SK-N-SH treated with all-trans-retinoic acid at 6 μM for 48 hours (cell line): ENCODE measurements around the gene HAPLN1.

Source experiments
- ARNTL ChIP-seq: fragments of 450-650 bp; formaldehyde crosslinking; IDR thresholded peaks from 2 replicates; pipeline ENCODE4 v1.5.0; 2020; ENCODE audit warnings: low read depth, mild to moderate bottlenecking, moderate library complexity, borderline replicate concordance
- CSDC2 ChIP-seq: fragments of 250-450 bp; sonication (Bioruptor Pico); IDR thresholded peaks from 2 replicates; pipeline ENCODE4 v1.5.0; 2020; ENCODE audit warnings: mild to moderate bottlenecking, moderate library complexity
- ESRRG ChIP-seq: fragments of 250-450 bp; sonication (Bioruptor Pico); IDR thresholded peaks from 2 replicates; pipeline ENCODE4 v1.6.1; 2021; ENCODE audit warnings: mild to moderate bottlenecking
- PPARA ChIP-seq: fragments of 250-450 bp; sonication (Bioruptor Pico); IDR thresholded peaks from 2 replicates; pipeline ENCODE4 v1.5.0; 2020; ENCODE audit warnings: mild to moderate bottlenecking, borderline replicate concordance
- TCF4 ChIP-seq: fragments of 250-450 bp; sonication (Bioruptor Pico); IDR thresholded peaks from 2 replicates; pipeline ENCODE4 v1.8.0; 2021; ENCODE audit warnings: mild to moderate bottlenecking, moderate library complexity, borderline replicate concordance
- TOX ChIP-seq: fragments of 250-450 bp; sonication (Bioruptor Pico); IDR thresholded peaks from 2 replicates; pipeline ENCODE4 v1.8.0; 2021; ENCODE audit warnings: mild to moderate bottlenecking, moderate library complexity, borderline replicate concordance
- ZFP3 ChIP-seq: fragments of 250-450 bp; sonication (Bioruptor Pico); IDR thresholded peaks from 2 replicates; pipeline ENCODE4 v1.5.0; 2020; ENCODE audit warnings: mild to moderate bottlenecking, moderate library complexity
- ZFP30 ChIP-seq: fragments of 450-650 bp; formaldehyde crosslinking; IDR thresholded peaks from 2 replicates; pipeline ENCODE4 v1.5.0; 2022; ENCODE audit warnings: mild to moderate bottlenecking, moderate library complexity
- ZNF8 ChIP-seq: fragments of 450-650 bp; formaldehyde crosslinking; IDR thresholded peaks from 2 replicates; pipeline ENCODE4 v1.5.0; 2020; ENCODE audit warnings: mild to moderate bottlenecking, moderate library complexity
- TF ChIP-seq, protein P1 (sequence below): fragments of 250-450 bp; sonication (Bioruptor Pico); IDR thresholded peaks from 2 replicates; pipeline ENCODE4 v1.5.0; 2020; ENCODE audit warnings: mild to moderate bottlenecking, moderate library complexity
- TF ChIP-seq, protein P2 (sequence below): fragments of 250-450 bp; sonication (Bioruptor Pico); IDR thresholded peaks from 2 replicates; pipeline ENCODE4 v1.5.1; 2021; ENCODE audit warnings: mild to moderate bottlenecking, moderate library complexity

DNA sequence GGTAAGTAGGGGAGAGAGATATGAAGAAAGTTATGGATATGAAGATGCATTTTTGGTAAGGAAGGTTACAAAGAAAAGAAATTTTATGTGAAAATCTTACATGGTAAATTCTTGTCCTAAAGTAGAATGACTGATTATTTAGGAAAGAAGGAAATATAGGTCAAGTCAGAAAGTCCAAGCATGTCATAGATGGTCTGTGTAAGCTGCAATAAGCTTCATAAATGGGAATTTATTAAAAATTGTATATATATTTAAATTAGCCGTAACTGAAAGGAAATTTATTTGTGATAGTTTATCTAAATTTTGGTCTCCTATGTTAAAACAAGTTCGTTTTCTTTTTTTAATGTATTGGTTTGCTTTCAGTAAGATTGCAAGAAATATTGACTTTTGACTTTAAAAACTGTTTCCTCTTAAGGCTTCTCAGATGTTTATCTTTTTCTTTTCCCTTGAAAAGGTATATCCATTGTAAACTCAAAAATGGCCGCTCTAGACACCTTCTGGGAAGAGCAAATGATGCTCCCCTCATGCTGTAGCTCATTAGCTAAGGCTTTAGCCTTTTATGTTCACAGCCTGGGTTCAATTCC is 46.8 kb upstream of the HAPLN1 start:
- TF ChIP-seq CSDC2 (CRISPR knock-in tag), result no peak
- no peak for TF ChIP-seq PPARA
- no peak for TF ChIP-seq TOX (CRISPR knock-in tag)
- no peak for TF ChIP-seq TCF4 (CRISPR knock-in tag)
- TF ChIP-seq ZNF8 (CRISPR knock-in tag), result no peak
- TF ChIP-seq ZFP3 (CRISPR knock-in tag), result no peak
- TF ChIP-seq ESRRG, result no peak
- TF ChIP-seq, protein P1, sequence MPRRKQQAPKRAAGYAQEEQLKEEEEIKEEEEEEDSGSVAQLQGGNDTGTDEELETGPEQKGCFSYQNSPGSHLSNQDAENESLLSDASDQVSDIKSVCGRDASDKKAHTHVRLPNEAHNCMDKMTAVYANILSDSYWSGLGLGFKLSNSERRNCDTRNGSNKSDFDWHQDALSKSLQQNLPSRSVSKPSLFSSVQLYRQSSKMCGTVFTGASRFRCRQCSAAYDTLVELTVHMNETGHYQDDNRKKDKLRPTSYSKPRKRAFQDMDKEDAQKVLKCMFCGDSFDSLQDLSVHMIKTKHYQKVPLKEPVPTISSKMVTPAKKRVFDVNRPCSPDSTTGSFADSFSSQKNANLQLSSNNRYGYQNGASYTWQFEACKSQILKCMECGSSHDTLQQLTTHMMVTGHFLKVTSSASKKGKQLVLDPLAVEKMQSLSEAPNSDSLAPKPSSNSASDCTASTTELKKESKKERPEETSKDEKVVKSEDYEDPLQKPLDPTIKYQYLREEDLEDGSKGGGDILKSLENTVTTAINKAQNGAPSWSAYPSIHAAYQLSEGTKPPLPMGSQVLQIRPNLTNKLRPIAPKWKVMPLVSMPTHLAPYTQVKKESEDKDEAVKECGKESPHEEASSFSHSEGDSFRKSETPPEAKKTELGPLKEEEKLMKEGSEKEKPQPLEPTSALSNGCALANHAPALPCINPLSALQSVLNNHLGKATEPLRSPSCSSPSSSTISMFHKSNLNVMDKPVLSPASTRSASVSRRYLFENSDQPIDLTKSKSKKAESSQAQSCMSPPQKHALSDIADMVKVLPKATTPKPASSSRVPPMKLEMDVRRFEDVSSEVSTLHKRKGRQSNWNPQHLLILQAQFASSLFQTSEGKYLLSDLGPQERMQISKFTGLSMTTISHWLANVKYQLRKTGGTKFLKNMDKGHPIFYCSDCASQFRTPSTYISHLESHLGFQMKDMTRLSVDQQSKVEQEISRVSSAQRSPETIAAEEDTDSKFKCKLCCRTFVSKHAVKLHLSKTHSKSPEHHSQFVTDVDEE (CRISPR knock-in tag), result no peak
- TF ChIP-seq ARNTL (CRISPR knock-in tag), result no peak
- TF ChIP-seq, protein P2, sequence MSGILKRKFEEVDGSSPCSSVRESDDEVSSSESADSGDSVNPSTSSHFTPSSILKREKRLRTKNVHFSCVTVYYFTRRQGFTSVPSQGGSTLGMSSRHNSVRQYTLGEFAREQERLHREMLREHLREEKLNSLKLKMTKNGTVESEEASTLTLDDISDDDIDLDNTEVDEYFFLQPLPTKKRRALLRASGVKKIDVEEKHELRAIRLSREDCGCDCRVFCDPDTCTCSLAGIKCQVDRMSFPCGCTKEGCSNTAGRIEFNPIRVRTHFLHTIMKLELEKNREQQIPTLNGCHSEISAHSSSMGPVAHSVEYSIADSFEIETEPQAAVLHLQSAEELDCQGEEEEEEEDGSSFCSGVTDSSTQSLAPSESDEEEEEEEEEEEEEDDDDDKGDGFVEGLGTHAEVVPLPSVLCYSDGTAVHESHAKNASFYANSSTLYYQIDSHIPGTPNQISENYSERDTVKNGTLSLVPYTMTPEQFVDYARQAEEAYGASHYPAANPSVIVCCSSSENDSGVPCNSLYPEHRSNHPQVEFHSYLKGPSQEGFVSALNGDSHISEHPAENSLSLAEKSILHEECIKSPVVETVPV (CRISPR knock-in tag), result no peak
- no peak for TF ChIP-seq ZFP30 (CRISPR knock-in tag)
